Osteoblast (primary cell): ENCODE measurements around the gene SORCS2. TPM values are rescaled to one million over a fixed set of nuclear protein-coding genes. Genes with fewer than 3 reads are reported as not detected.

ENCODE experiments used
- DNase-seq: peaks from one replicate; pipeline ENCODE4 v3.0.0; 2011; ENCODE audit warnings: low spot score, mixed read lengths; ENCODE audit not compliant: insufficient read length; ENCODE audit errors: missing footprints
- H2AFZ ChIP-seq: 2 replicates; pipeline ENCODE4 v1.6.0; 2011; ENCODE audit warnings: mild to moderate bottlenecking, low read length
- H3K27ac ChIP-seq: 2 replicates; pipeline ENCODE4 v1.5.1; 2011; ENCODE audit warnings: mild to moderate bottlenecking, low read depth, low read length, moderate library complexity
- H3K27me3 ChIP-seq: 2 replicates; pipeline ENCODE4 v1.6.0; 2012; ENCODE audit warnings: mild to moderate bottlenecking, control low read depth, inconsistent platforms, low read length, moderate library complexity; ENCODE audit not compliant: insufficient read depth
- H3K36me3 ChIP-seq: 2 replicates; pipeline ENCODE4 v1.5.1; 2011; ENCODE audit warnings: mild to moderate bottlenecking, low read length, control low read depth, moderate library complexity; ENCODE audit not compliant: insufficient read depth
- H3K4me1 ChIP-seq: 2 replicates; pipeline ENCODE4 v1.5.1; 2011; ENCODE audit warnings: mild to moderate bottlenecking, low read length, control low read depth, moderate library complexity; ENCODE audit not compliant: insufficient read depth
- H3K4me2 ChIP-seq: 2 replicates; pipeline ENCODE4 v1.6.0; 2011; ENCODE audit warnings: mild to moderate bottlenecking, low read length; ENCODE audit not compliant: insufficient read depth
- H3K4me3 ChIP-seq: fragments of 200-600 bp; sonication (generic); 3 replicates; pipeline ENCODE4 v1.5.1; 2012; ENCODE audit warnings: mild to moderate bottlenecking, low read length, inconsistent platforms; ENCODE audit not compliant: insufficient read depth
- H3K79me2 ChIP-seq: 2 replicates; pipeline ENCODE4 v1.6.0; 2012; ENCODE audit warnings: mild to moderate bottlenecking, low read length, control low read depth, inconsistent platforms; ENCODE audit not compliant: insufficient read depth
- H3K9me3 ChIP-seq: 2 replicates; pipeline ENCODE4 v1.5.1; 2011; ENCODE audit warnings: low read depth, low read length, control low read depth
- H4K20me1 ChIP-seq: 2 replicates; pipeline ENCODE4 v1.6.0; 2012; ENCODE audit warnings: mild to moderate bottlenecking, low read length, control low read depth; ENCODE audit not compliant: insufficient read depth
- total RNA-seq: library from RNA; depleted of rRNA; stranded (reverse); fragments of >200 nt; gene quantifications from 2 replicates; pipeline ENCODE4 v1.2.3, GENCODE V29; 2012
- TF ChIP-seq, protein P1 (sequence below): IDR thresholded peaks from 2 replicates; pipeline ENCODE4 v1.5.1; 2011; ENCODE audit warnings: mild to moderate bottlenecking, low read depth, low read length, moderate library complexity; ENCODE audit errors: extremely low read depth

Gene SORCS2
- total RNA-seq, 1 donor = 9.0 TPM

DNA sequence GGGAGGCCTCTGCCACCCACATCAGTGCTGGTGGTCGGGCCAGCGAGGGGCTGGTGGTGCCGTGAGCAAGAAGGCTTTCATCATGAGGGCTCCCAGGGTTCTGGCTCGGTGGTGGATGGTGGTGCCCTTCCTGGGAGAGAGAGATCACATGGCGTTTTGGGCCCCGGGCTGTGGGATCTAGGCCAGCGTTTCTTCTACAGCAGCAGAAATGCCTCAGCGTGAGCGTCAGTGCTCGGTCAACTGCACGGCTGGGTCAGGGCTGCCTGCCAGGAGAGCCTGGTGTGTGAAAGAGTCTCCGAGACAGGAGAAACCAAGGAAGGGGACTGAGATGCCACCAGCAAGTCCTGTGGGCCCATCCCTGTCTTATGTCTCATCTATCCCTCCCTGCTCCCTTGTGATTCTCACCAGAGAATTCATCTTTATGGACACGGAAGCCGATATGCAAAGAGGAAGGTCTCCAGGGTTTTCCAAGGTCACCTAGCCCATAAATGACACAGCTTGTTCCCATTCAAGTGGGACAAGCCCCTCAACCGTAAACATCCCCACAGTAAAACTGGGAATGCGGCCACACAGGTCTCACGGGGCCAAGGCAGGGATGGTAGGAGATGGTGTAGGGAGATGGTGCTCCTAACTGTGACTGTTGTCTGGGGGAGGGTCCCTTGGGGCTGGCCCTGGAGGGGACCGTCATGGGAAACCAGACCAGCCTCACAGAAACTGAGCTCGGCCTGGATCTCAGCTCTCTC, 99.2 kb downstream of the SORCS2 start:
- H3K27me3 ChIP-seq = peaks cover 18% of the 10 kb centered on the region
- TF ChIP-seq, protein P1, sequence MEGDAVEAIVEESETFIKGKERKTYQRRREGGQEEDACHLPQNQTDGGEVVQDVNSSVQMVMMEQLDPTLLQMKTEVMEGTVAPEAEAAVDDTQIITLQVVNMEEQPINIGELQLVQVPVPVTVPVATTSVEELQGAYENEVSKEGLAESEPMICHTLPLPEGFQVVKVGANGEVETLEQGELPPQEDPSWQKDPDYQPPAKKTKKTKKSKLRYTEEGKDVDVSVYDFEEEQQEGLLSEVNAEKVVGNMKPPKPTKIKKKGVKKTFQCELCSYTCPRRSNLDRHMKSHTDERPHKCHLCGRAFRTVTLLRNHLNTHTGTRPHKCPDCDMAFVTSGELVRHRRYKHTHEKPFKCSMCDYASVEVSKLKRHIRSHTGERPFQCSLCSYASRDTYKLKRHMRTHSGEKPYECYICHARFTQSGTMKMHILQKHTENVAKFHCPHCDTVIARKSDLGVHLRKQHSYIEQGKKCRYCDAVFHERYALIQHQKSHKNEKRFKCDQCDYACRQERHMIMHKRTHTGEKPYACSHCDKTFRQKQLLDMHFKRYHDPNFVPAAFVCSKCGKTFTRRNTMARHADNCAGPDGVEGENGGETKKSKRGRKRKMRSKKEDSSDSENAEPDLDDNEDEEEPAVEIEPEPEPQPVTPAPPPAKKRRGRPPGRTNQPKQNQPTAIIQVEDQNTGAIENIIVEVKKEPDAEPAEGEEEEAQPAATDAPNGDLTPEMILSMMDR = no peak
- DNase-seq = peak; percentile 47
- no peaks in the 10 kb centered on the region for H3K9me3 ChIP-seq
- no peaks in the 10 kb centered on the region for H3K4me1 ChIP-seq
- no peak overlapping the region for H2AFZ ChIP-seq
- no peaks in the 10 kb centered on the region for H3K79me2 ChIP-seq
- H3K4me2 ChIP-seq = no peak overlapping the region
- H3K36me3 ChIP-seq = no peaks in the 10 kb centered on the region
- H3K4me3 ChIP-seq = no peak overlapping the region
- no peaks in the 10 kb centered on the region for H4K20me1 ChIP-seq
- no peak overlapping the region for H3K27ac ChIP-seq

DNA sequence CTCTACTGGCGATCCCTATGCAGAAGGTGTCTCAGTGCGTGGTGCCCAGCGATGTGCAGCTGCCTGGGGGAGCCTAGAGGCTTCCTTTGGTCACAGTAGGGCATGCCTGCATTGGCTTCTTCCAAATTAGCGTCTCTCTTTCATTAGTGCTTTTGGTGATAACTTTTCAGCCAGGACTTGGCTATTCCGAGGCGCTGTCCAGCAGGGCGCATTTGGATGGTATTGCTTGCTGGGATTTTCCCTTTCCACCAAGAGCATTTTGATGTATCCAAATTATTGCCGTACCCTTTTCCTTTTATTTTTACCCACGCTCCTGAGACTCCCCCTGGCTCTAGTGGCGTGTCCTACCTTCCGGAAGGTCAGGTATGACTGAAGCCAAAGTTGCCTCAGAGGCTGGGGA, 101.4 kb downstream of the SORCS2 start:
- Histone ChIP-seq H4K20me1 (no peaks in the 10 kb centered on the region), H3K27me3 (no peaks in the 10 kb centered on the region)

DNA sequence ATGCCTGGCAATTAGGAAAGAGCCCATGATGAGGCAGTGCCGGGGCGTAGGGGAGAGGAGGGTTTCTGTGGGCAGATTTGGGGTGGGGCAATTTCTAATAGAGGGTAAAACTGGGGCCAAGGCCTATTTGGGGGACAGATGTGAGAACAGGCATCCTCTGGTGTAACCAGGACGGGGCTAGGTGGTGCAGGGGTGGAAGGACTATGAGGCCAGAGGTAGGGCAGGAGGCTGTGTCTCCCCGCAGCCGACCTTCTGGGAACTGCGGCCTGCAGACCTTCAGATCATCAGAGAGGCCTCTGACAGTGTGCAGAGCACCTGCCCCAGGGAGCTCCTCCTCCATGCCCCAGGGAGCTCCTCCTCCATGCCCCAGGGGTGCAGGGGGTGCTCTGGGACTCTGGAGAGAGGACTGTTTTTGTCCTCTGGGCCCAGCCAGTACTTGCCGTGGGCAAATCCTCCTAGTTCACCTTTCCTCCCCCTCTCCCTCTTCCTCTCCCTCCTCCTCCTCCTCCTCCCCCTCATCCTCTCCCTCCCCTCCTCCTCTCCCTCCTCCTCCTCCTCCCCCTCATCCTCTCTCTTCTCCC, 101.9 kb downstream of the SORCS2 start:
- H3K4me3 ChIP-seq = no peak overlapping the region
- peak; percentile 53 for DNase-seq
- H3K9me3 ChIP-seq = no peaks in the 10 kb centered on the region
- no peak overlapping the region for H2AFZ ChIP-seq
- TF ChIP-seq, protein P1 = no peak
- H3K36me3 ChIP-seq = no peaks in the 10 kb centered on the region
- no peaks in the 10 kb centered on the region for H4K20me1 ChIP-seq
- no peaks in the 10 kb centered on the region for H3K79me2 ChIP-seq
- no peak overlapping the region for H3K4me2 ChIP-seq
- no peaks in the 10 kb centered on the region for H3K27me3 ChIP-seq
- H3K4me1 ChIP-seq = no peaks in the 10 kb centered on the region
- H3K27ac ChIP-seq = no peak overlapping the region

More for the DNA sequence above, 101.4 kb downstream of the SORCS2 start:
- Histone ChIP-seq H3K4me2 (no peak overlapping the region), H3K4me1 (no peaks in the 10 kb centered on the region), H3K36me3 (no peaks in the 10 kb centered on the region), H2AFZ (no peak overlapping the region), H3K79me2 (no peaks in the 10 kb centered on the region), H3K27ac (no peak overlapping the region), H3K4me3 (no peak overlapping the region), H3K9me3 (no peaks in the 10 kb centered on the region)
- peak; percentile 80 for DNase-seq
- TF ChIP-seq, protein P1 = no peak

DNA sequence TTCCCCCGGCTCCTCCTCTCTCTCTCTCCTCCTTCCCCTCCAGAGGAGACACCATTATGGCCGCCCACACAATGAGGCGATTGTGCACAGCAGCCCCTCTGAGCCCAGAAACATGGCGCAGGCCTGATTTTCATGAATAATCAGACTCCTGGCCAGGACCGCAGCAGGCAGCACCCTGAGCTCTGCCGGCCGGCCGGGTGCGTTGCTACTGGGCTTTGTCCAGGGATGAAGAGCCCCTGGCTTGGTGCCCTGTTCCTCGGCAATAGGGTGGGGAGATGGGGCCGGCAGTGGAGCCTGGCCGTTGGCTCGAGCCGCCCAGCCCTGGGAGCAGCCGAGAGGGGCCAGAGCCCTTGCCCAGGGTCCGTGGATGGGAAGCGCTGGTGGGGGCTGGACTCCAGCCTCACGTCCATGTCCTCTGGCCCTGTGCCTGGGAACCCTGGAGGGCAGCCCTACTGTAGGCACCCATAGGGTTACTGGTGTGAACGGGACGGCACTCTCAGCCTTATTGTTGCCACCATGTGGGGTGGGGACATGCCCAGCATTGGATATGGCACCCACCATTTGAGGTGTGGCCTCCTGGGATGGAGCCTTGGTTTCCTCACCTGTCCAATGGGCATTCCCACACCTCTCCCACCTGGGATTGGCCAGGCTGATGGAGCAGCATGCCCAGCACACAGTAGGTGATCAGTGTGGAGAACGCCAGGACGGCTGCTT, 103.0 kb downstream of the SORCS2 start:
- H3K4me3 ChIP-seq = no peak overlapping the region
- no peaks in the 10 kb centered on the region for H4K20me1 ChIP-seq
- no peaks in the 10 kb centered on the region for H3K27me3 ChIP-seq
- no peak overlapping the region for H3K27ac ChIP-seq
- no peaks in the 10 kb centered on the region for H3K9me3 ChIP-seq
- DNase-seq = peak; percentile 94
- TF ChIP-seq, protein P1 = no peak
- H2AFZ ChIP-seq = no peak overlapping the region
- no peaks in the 10 kb centered on the region for H3K4me1 ChIP-seq
- no peak overlapping the region for H3K4me2 ChIP-seq
- no peaks in the 10 kb centered on the region for H3K36me3 ChIP-seq
- no peaks in the 10 kb centered on the region for H3K79me2 ChIP-seq
